Activated T-cell treated with anti-CD3 and anti-CD28 coated beads, Interleukin-2, amount 50 U/mL, for 4 hours (primary cell): Measurements from ENCODE around the gene DIP2B. TPM values are rescaled to one million over a fixed set of nuclear protein-coding genes. Genes with fewer than 3 reads are reported as not detected.
"Not testable (repeated sequence)": the region's sequence is repeated elsewhere in the genome, so short reads cannot be mapped to it uniquely, and the experiment has no call there.

Experiments
- ATAC-seq, 2 donors: fragments of 200-7000 bp; cut with Tn5 transposase; one replicate each; pipeline ENCODE4 v1.10.0; 2021
- DNase-seq: peaks from one replicate; pipeline ENCODE4 v3.0.0-alpha.2; 2020
- H3K27me3 Mint-ChIP-seq: one replicate; pipeline ENCODE4 v1.8.0; 2021; ENCODE audit warnings: low read depth, mixed read lengths
- H3K36me3 Mint-ChIP-seq: one replicate; pipeline ENCODE4 v1.8.0; 2022; ENCODE audit warnings: mixed read lengths; ENCODE audit not compliant: insufficient read depth
- H3K4me1 Mint-ChIP-seq: one replicate; pipeline ENCODE4 v1.8.0; 2021; ENCODE audit warnings: low read depth, mixed read lengths
- H3K4me3 Mint-ChIP-seq: one replicate; pipeline ENCODE4 v1.8.0; 2021; ENCODE audit warnings: mild to moderate bottlenecking, moderate library complexity, mixed read lengths
- H3K9me3 Mint-ChIP-seq: one replicate; pipeline ENCODE4 v1.8.0; 2021; ENCODE audit warnings: mixed read lengths
- total RNA-seq, 3 donors: library from RNA; stranded (reverse); gene quantifications; one replicate each; pipeline ENCODE4 v1.2.1, GENCODE V29; 2021

The DIP2B gene
- total RNA-seq, 3 donors from 2014 or later = 29.9 to 49.0 (median 40.2) TPM

- no peak for ATAC-seq
- Mint-ChIP-seq H3K9me3 (no peaks in the 10 kb centered on the region), H3K36me3 (peaks cover 42% of the 10 kb centered on the region), H3K27me3 (no peaks in the 10 kb centered on the region), H3K4me1 (no peaks in the 10 kb centered on the region), H3K4me3 (no peak overlapping the region)
- no peak for DNase-seq
Measured at GRCh38 chr12:50679612-50680011, 174.8 kb downstream of the DIP2B start.

- not testable (repeated sequence) for H3K9me3 Mint-ChIP-seq, DNase-seq, H3K4me1 Mint-ChIP-seq, H3K27me3 Mint-ChIP-seq, ATAC-seq, H3K4me3 Mint-ChIP-seq
- peaks cover 33% of the 10 kb centered on the region for H3K36me3 Mint-ChIP-seq
Measured at GRCh38 chr12:50681064-50681463, 176.3 kb downstream of the DIP2B start.

GRCh38 chr12:50685641-50686040 is 180.9 kb downstream of the DIP2B start:
- no peak for ATAC-seq
- peaks cover 31% of the 10 kb centered on the region for H3K36me3 Mint-ChIP-seq

DNA sequence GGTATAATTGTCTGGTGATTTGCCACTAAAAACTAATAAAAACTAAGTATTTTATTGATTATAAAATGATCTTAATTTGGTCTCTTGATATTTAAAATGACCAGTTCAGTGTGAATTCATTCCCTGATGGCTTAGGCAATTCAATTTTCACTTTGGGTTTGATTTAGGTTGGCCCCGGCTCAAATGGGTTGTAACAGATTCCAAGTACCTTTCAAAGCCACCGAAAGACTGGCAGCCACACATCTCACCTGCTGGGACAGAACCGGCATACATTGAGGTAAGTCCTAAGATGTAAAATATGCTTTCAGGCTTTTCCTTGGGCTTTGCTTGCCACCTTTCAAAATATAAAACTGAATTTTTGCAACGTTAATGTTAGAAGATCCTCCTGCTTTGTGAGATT is 181.6 kb downstream of the DIP2B start:
- no peak overlapping the region for H3K4me3 Mint-ChIP-seq
- no peaks in the 10 kb centered on the region for H3K9me3 Mint-ChIP-seq
- DNase-seq = no peak
- H3K27me3 Mint-ChIP-seq = no peaks in the 10 kb centered on the region
- no peaks in the 10 kb centered on the region for H3K4me1 Mint-ChIP-seq
- H3K36me3 Mint-ChIP-seq = peaks cover 33% of the 10 kb centered on the region
- ATAC-seq = no peak

More at GRCh38 chr12:50685641-50686040, 180.9 kb downstream of the DIP2B start:
- DNase-seq = no peak
- no peaks in the 10 kb centered on the region for H3K27me3 Mint-ChIP-seq
- no peak overlapping the region for H3K4me3 Mint-ChIP-seq
- H3K9me3 Mint-ChIP-seq = no peaks in the 10 kb centered on the region
- no peaks in the 10 kb centered on the region for H3K4me1 Mint-ChIP-seq

DNA sequence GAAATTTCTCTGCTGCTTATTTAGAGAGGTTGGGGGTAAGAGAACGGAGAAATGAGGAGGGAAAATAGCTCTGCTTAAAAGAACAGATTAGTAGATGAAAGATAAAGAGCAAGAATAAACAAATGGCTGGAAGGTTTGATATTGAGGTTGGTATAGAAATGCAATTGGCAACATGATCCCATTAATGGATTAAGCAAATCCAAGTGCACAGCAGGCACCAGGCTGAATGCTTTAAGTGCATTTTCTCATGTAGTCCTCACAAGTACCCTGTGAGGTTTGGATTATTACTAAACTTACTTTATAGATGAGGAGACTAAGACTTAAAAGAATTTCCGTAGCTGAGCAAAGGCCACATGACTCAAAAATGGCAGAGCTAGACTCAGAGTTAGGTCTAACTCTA is 182.2 kb downstream of the DIP2B start:
- no peaks in the 10 kb centered on the region for H3K9me3 Mint-ChIP-seq
- DNase-seq (no peak), ATAC-seq (no peak)
- H3K36me3 Mint-ChIP-seq = peaks cover 33% of the 10 kb centered on the region
- no peaks in the 10 kb centered on the region for H3K27me3 Mint-ChIP-seq
- no peak overlapping the region for H3K4me3 Mint-ChIP-seq
- no peaks in the 10 kb centered on the region for H3K4me1 Mint-ChIP-seq

DNA sequence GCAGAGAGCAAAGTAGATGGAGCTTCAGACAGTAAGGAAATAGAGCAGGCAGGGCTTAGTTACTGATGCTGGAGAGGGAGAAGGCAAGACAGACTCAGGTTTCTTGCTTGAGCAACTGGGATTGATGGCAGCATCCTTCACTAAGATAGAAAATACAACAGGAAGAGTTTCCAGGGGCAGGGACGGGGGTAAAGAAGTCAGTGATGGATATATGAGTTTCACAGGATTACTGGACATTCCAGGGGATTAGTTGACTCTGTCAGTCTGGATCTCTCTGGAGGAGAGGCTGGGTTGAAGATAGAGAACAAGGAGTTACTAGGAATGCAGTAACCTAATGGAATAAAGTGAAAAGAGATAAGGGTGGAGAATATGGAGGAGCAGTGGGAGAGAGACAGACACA is 184.7 kb downstream of the DIP2B start:
- H3K27me3 Mint-ChIP-seq = no peaks in the 10 kb centered on the region
- H3K4me1 Mint-ChIP-seq = no peaks in the 10 kb centered on the region
- DNase-seq (no peak), ATAC-seq (no peak)
- H3K9me3 Mint-ChIP-seq = no peaks in the 10 kb centered on the region
- H3K4me3 Mint-ChIP-seq = no peak overlapping the region
- peaks cover 33% of the 10 kb centered on the region for H3K36me3 Mint-ChIP-seq

DNA sequence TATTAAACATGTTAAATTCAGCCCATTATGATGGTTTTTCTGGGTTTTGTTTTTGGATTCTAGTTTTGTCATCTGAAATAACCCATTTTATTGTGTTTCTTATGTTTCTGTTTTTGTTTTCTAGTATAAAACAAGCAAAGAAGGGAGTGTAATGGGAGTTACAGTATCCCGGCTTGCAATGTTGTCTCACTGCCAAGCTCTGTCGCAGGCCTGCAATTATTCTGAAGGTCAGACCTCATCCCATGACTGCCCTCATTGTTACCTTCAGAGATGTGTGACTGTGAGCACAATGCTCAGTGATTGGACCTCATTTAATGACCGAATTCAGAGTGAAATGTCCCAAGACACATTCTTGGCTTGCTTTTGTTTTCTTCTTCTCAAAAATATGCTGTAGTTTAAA is 186.1 kb downstream of the DIP2B start:
- Mint-ChIP-seq H3K4me1 (no peaks in the 10 kb centered on the region), H3K27me3 (no peaks in the 10 kb centered on the region), H3K36me3 (peaks cover 36% of the 10 kb centered on the region), H3K9me3 (no peaks in the 10 kb centered on the region), H3K4me3 (no peak overlapping the region)
- no peak for ATAC-seq
- DNase-seq = no peak

- Mint-ChIP-seq H3K9me3 (no peaks in the 10 kb centered on the region), H3K4me3 (no peak overlapping the region), H3K4me1 (no peaks in the 10 kb centered on the region), H3K27me3 (no peaks in the 10 kb centered on the region), H3K36me3 (peaks cover 36% of the 10 kb centered on the region)
- DNase-seq (no peak), ATAC-seq (no peak)
Measured at GRCh38 chr12:50695961-50696360, 191.2 kb downstream of the DIP2B start.

DNA sequence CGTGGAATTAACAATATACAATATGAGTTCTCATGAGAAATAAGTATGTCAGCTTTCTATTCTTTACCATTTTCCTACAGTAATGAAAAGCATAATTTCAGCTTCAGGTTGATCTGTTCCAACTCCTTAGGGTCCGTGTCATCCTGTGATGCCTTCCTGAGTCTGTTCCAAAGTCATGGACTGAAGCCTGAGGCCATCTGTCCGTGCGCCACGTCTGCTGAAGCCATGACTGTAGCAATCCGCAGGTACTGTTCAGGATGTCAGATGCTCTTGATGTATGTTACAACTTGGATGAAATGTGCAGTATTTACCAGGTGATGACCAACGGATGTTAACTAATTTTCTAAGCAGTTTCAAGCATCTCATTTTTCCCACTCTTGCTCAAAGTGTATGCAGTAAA is 192.1 kb downstream of the DIP2B start:
- peaks cover 36% of the 10 kb centered on the region for H3K36me3 Mint-ChIP-seq
- no peaks in the 10 kb centered on the region for H3K27me3 Mint-ChIP-seq
- no peak for ATAC-seq

GRCh38 chr12:50699154-50699553 is 194.4 kb downstream of the DIP2B start:
- no peaks in the 10 kb centered on the region for H3K4me1 Mint-ChIP-seq
- DNase-seq (no peak), ATAC-seq (no peak)
- H3K36me3 Mint-ChIP-seq = peaks cover 32% of the 10 kb centered on the region
- no peaks in the 10 kb centered on the region for H3K9me3 Mint-ChIP-seq
- H3K4me3 Mint-ChIP-seq = no peak overlapping the region
- no peaks in the 10 kb centered on the region for H3K27me3 Mint-ChIP-seq

More for the DNA sequence above, 192.1 kb downstream of the DIP2B start:
- Mint-ChIP-seq H3K4me1 (no peaks in the 10 kb centered on the region), H3K9me3 (no peaks in the 10 kb centered on the region), H3K4me3 (no peak overlapping the region)
- no peak for DNase-seq

GRCh38 chr12:50699940-50700339 is 195.2 kb downstream of the DIP2B start:
- ATAC-seq = no peak
- DNase-seq = no peak
- H3K36me3 Mint-ChIP-seq = peaks cover 35% of the 10 kb centered on the region
- no peaks in the 10 kb centered on the region for H3K9me3 Mint-ChIP-seq
- no peak overlapping the region for H3K4me3 Mint-ChIP-seq
- H3K4me1 Mint-ChIP-seq = no peaks in the 10 kb centered on the region
- no peaks in the 10 kb centered on the region for H3K27me3 Mint-ChIP-seq

GRCh38 chr12:50706606-50707005 is 201.8 kb downstream of the DIP2B start:
- Mint-ChIP-seq H3K4me3 (no peak overlapping the region), H3K27me3 (no peaks in the 10 kb centered on the region), H3K4me1 (no peaks in the 10 kb centered on the region), H3K36me3 (peaks cover 33% of the 10 kb centered on the region), H3K9me3 (no peaks in the 10 kb centered on the region)
- DNase-seq (no peak), ATAC-seq (no peak)

- peaks cover 33% of the 10 kb centered on the region for H3K36me3 Mint-ChIP-seq
- H3K27me3 Mint-ChIP-seq = no peaks in the 10 kb centered on the region
- H3K4me3 Mint-ChIP-seq = no peak overlapping the region
- DNase-seq (no peak), ATAC-seq (no peak)
- H3K4me1 Mint-ChIP-seq = no peaks in the 10 kb centered on the region
- H3K9me3 Mint-ChIP-seq = no peaks in the 10 kb centered on the region
Measured at GRCh38 chr12:50707396-50707795, 202.6 kb downstream of the DIP2B start.

DNA sequence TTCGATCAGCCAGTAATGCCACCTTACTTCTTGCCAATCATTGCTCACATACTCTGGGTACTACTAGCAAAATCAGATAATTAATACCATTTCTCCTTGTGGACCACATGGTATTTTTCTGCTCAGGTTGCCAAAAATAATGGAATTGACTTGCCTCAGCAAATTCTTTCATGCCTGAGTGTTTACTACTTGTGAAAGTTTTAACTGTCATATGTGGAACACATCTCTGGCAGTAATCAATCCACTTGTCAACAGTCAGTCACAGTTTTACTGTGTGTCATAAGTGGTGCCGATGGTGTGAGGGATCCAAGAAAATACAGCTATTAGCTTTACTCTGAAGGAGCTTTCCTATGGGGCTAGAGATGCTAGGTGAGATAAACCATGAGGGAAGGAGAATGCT is 203.8 kb downstream of the DIP2B start:
- Mint-ChIP-seq H3K27me3 (no peaks in the 10 kb centered on the region), H3K36me3 (peaks cover 33% of the 10 kb centered on the region), H3K4me1 (no peaks in the 10 kb centered on the region), H3K9me3 (no peaks in the 10 kb centered on the region), H3K4me3 (no peak overlapping the region)
- ATAC-seq = no peak
- no peak for DNase-seq

DNA sequence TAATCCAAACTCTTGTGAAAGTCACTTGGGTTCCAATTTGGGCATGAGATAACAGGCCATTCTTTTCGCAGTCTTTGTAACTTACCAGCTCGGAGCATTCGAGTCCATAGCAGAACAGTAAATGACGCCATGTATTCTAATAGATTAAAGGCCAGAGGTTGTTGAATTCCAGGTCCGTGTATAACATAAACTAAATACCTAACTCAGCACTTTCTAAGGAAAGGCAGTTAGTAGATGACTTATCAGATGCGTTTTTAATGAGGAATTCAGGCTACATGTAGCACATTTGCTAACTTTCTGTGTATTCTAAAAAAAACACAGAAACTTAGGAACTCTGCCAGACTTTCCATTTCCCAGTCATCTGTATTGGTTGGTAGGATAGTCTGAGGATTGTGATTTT is 206.3 kb downstream of the DIP2B start:
- peaks cover 32% of the 10 kb centered on the region for H3K36me3 Mint-ChIP-seq
- no peaks in the 10 kb centered on the region for H3K4me1 Mint-ChIP-seq
- no peaks in the 10 kb centered on the region for H3K9me3 Mint-ChIP-seq
- ATAC-seq = no peak
- no peak overlapping the region for H3K4me3 Mint-ChIP-seq
- no peaks in the 10 kb centered on the region for H3K27me3 Mint-ChIP-seq
- no peak for DNase-seq

DNA sequence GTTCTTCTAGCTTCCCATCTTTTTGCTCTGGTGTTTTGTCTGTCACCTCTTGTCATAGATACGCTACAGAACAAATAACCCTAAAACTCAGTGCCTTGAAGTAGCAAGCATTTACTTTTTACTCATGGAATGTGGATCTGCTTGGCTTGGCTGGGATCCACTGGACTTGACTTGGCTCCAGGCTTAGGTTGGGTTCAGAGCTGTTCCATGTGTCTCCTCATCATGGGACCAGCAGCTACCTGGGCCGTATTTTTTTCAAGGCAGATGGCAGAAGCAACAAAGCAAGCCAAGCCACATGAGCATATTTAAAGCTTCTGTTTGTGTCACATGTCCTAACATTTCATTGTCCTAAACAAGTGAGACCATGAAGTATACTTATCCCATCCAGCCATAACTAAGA is 210.4 kb downstream of the DIP2B start:
- H3K36me3 Mint-ChIP-seq = peaks cover 23% of the 10 kb centered on the region
- no peaks in the 10 kb centered on the region for H3K4me1 Mint-ChIP-seq
- DNase-seq (no peak), ATAC-seq (no peak)
- H3K27me3 Mint-ChIP-seq = no peaks in the 10 kb centered on the region
- no peak overlapping the region for H3K4me3 Mint-ChIP-seq
- H3K9me3 Mint-ChIP-seq = no peaks in the 10 kb centered on the region
